ENCODE data around the gene KCNIP4. TPM values are rescaled to one million over a fixed set of nuclear protein-coding genes. Genes with fewer than 3 reads are reported as not detected.

Gene KCNIP4
- total and polyA plus RNA-seq, 2 donors (not counting 1 experiment from before 2014, with no cell fraction given): not detected

DNA sequence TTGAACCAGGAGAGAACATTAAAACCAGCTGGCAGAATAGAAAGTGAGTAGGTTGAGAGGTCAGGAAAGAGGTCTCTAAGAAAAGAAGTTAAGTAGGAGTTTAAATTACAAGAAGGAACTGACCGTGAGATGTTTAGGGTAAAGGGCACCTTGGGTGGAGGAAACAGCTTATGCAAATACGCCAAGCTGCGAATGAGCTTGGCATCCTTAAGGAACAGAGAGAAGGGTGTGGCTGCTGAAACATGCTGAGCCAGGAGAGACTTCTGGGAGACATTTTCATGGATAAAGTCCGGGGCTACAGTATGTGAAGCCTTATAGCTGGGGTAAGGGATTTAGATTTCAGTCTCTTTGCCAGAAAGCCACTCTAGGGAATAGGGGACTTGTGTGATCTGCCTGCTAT, 249.1 kb downstream of the KCNIP4 start:
- ChIA-PET POLR2A (no interaction called here), CTCF (no interaction called here)
- Mint-ChIP-seq H3K27me3 (no peaks in the 10 kb centered on the region), H3K9me3 (ENCODE audit: insufficient read depth) (no peaks in the 10 kb centered on the region), H3K27ac (no peak overlapping the region), H3K4me3 (no peak overlapping the region), H3K4me1 (no peaks in the 10 kb centered on the region)
- no peaks in the 10 kb centered on the region for H3K9me3 ChIP-seq (ENCODE audit: control extremely low read depth in 1 of 3, control insufficient read depth in 2 of 3, insufficient read depth in 1 of 3, low read length in 2 of 3)
- WGBS (ENCODE audit: insufficient coverage): 66% methylated on average over 4 of the region's 4 CpGs
- TF ChIP-seq EZH2 (IDR thresholded peaks at IDR 0.05; ENCODE audit: borderline replicate concordance, insufficient read depth, low read depth, low read length, poor library complexity, severe bottlenecking): no peak
- TF ChIP-seq CTCF (IDR thresholded peaks at IDR 0.05): no peak
- no peak overlapping the region for H3K4me2 ChIP-seq (replicated peaks; ENCODE audit: low read depth, low read length, poor library complexity, severe bottlenecking)
- H3K4me1 ChIP-seq (ENCODE audit: control insufficient read depth in 2 of 2, insufficient read depth in 2 of 2, low read length in 2 of 2): no peaks in the 10 kb centered on the region
- DNase-seq (no peak), ATAC-seq (ENCODE audit: low read depth) (no peak)
- H4K20me1 ChIP-seq (ENCODE audit: control insufficient read depth, insufficient read depth, low read length, poor library complexity, severe bottlenecking): no peaks in the 10 kb centered on the region
- H3K4me3 ChIP-seq (ENCODE audit: control extremely low read depth in 1 of 5, extremely low read depth in 1 of 5, insufficient read depth in 1 of 5, low read depth in 2 of 5, low read length in 4 of 5): no peak overlapping the region
- H3K79me2 ChIP-seq (ENCODE audit: control insufficient read depth, insufficient read depth, low read length): no peaks in the 10 kb centered on the region
- no peak overlapping the region for H3K27ac ChIP-seq (ENCODE audit: low read length in 2 of 2)
- H3K9ac ChIP-seq (ENCODE audit: low read length): no peak overlapping the region
- no peak overlapping the region for H2AFZ ChIP-seq (ENCODE audit: insufficient read depth, low read depth, low read length, poor library complexity, severe bottlenecking)
- H3K27me3 ChIP-seq (replicated peaks in 1 of 4; ENCODE audit: control extremely low read depth in 1 of 4, control insufficient read depth in 3 of 4, insufficient read depth in 4 of 4, low read length in 3 of 4): no peaks in the 10 kb centered on the region
- intact Hi-C loops (cut with micrococcal nuclease): no loop called here
- H3K36me3 ChIP-seq (replicated peaks in 1 of 2; ENCODE audit: control extremely low read depth in 1 of 2, control insufficient read depth in 1 of 2, extremely low read depth in 1 of 2, insufficient read depth in 2 of 2, low read length in 1 of 2): no peaks in the 10 kb centered on the region

DNA sequence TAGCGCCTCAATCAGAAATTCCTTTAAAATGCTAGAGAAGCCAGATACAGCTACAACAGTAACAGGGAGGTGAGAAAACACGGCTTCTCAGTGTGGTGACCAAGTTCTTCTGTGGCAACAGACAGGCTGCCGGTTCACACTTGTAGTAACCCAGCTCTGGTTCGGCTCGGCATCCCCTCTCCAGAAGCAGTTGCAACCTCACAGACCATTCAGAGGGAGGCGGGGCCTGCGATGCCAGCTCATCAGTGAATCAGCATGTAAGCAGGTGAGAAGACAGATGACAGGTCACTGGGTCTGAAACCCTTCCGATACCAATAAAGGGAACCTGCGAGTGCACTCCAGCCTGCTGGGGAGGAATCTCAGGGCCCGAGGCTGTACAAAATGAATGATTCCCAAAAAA, 251.0 kb downstream of the KCNIP4 start:
- 21% methylated on average over 9 of the region's 10 CpGs for WGBS (ENCODE audit: insufficient coverage)
- DNase-seq: no peak
- Mint-ChIP-seq H3K4me1 (no peaks in the 10 kb centered on the region), H3K9me3 (ENCODE audit: insufficient read depth) (no peaks in the 10 kb centered on the region), H3K27me3 (no peaks in the 10 kb centered on the region), H3K4me3 (no peak overlapping the region), H3K27ac (no peak overlapping the region)
- Histone ChIP-seq H2AFZ (ENCODE audit: insufficient read depth, low read depth, low read length, poor library complexity, severe bottlenecking) (no peak overlapping the region), H3K27ac (ENCODE audit: low read length in 2 of 2) (no peak overlapping the region), H3K4me3 (ENCODE audit: control extremely low read depth in 1 of 5, extremely low read depth in 1 of 5, insufficient read depth in 1 of 5, low read depth in 2 of 5, low read length in 4 of 5) (no peak overlapping the region), H4K20me1 (ENCODE audit: control insufficient read depth, insufficient read depth, low read length, poor library complexity, severe bottlenecking) (no peaks in the 10 kb centered on the region), H3K27me3 (replicated peaks in 1 of 4; ENCODE audit: control extremely low read depth in 1 of 4, control insufficient read depth in 3 of 4, insufficient read depth in 4 of 4, low read length in 3 of 4) (no peaks in the 10 kb centered on the region), H3K4me2 (replicated peaks; ENCODE audit: low read depth, low read length, poor library complexity, severe bottlenecking) (no peak overlapping the region), H3K79me2 (ENCODE audit: control insufficient read depth, insufficient read depth, low read length) (no peaks in the 10 kb centered on the region), H3K4me1 (ENCODE audit: control insufficient read depth in 2 of 2, insufficient read depth in 2 of 2, low read length in 2 of 2) (no peaks in the 10 kb centered on the region), H3K9me3 (ENCODE audit: control extremely low read depth in 1 of 3, control insufficient read depth in 2 of 3, insufficient read depth in 1 of 3, low read length in 2 of 3) (no peaks in the 10 kb centered on the region), H3K36me3 (replicated peaks in 1 of 2; ENCODE audit: control extremely low read depth in 1 of 2, control insufficient read depth in 1 of 2, extremely low read depth in 1 of 2, insufficient read depth in 2 of 2, low read length in 1 of 2) (no peaks in the 10 kb centered on the region), H3K9ac (ENCODE audit: low read length) (no peak overlapping the region)
- no peak for ATAC-seq (ENCODE audit: low read depth)
- intact Hi-C loops (cut with micrococcal nuclease): no loop called here
- ChIA-PET CTCF (no interaction called here), POLR2A (no interaction called here)
- TF ChIP-seq CTCF (IDR thresholded peaks at IDR 0.05): no peak
- TF ChIP-seq EZH2 (IDR thresholded peaks at IDR 0.05; ENCODE audit: borderline replicate concordance, insufficient read depth, low read depth, low read length, poor library complexity, severe bottlenecking): no peak
